OCI-LY7 (cell line): ENCODE data around the gene SERPINA6. TPM values are rescaled to one million over a fixed set of nuclear protein-coding genes. Genes with fewer than 3 reads are reported as not detected.

Source experiments
- BruUV-seq: library from RNA; stranded (reverse); fragments of 400-500 nt; replicated peaks from 2 replicates; lab custom pipeline; 2021; lab: Mats Ljungman, UMichigan
- CTCF ChIA-PET: fragments of 300-600 bp; sonication (Branson Sonifier 250); formaldehyde crosslinking; loops from one replicate; lab custom pipeline; 2022; ENCODE audit warnings: antibody characterized with exemption; ENCODE audit not compliant: unreplicated experiment; lab: Charles Lee
- POLR2A ChIA-PET: fragments of 300-600 bp; sonication (Branson Sonifier 250); formaldehyde crosslinking; loops from one replicate; lab custom pipeline; 2022; ENCODE audit warnings: antibody characterized with exemption; lab: Charles Lee
- DNase-seq: peaks from one replicate; pipeline ENCODE4 v3.0.0-alpha.2; 2015; ENCODE audit warnings: low spot score
- H2AFZ ChIP-seq: fragments of 200-600 bp; sonication (generic), shearing (Covaris generic); 2 replicates; pipeline ENCODE4 v1.6.1; 2014; ENCODE audit warnings: mild to moderate bottlenecking, antibody characterized with exemption, low read length, moderate library complexity
- H3K27ac ChIP-seq: fragments of 200-600 bp; sonication (generic); 2 replicates; pipeline ENCODE4 v1.5.1; 2014; ENCODE audit warnings: mixed run types, low read depth, mild to moderate bottlenecking, moderate library complexity, low read length, inconsistent platforms; ENCODE audit not compliant: poor library complexity, severe bottlenecking
- H3K36me3 ChIP-seq: fragments of 200-600 bp; sonication (generic); 2 replicates; pipeline ENCODE4 v1.6.1; 2014; ENCODE audit warnings: mild to moderate bottlenecking, antibody characterized with exemption, low read length, moderate library complexity, mixed read lengths; ENCODE audit not compliant: insufficient read depth
- H3K4me1 ChIP-seq: fragments of 200-600 bp; sonication (generic); 2 replicates; pipeline ENCODE4 v1.5.1; 2014; ENCODE audit warnings: mild to moderate bottlenecking, low read length; ENCODE audit not compliant: insufficient read depth, poor library complexity, severe bottlenecking
- H3K4me2 ChIP-seq: fragments of 200-600 bp; sonication (generic); 2 replicates; pipeline ENCODE4 v1.6.1; 2014; ENCODE audit warnings: mild to moderate bottlenecking, low read length
- H3K4me3 ChIP-seq: fragments of 200-600 bp; sonication (generic); 2 replicates; pipeline ENCODE4 v1.5.1; 2014; ENCODE audit warnings: mild to moderate bottlenecking, low read depth, low read length; ENCODE audit not compliant: poor library complexity, severe bottlenecking
- H3K79me2 ChIP-seq: fragments of 200-600 bp; sonication (generic); 2 replicates; pipeline ENCODE4 v1.6.1; 2016; ENCODE audit warnings: low read depth, mild to moderate bottlenecking, low read length, moderate library complexity, mixed read lengths; ENCODE audit not compliant: insufficient read depth
- H3K9me2 ChIP-seq: fragments of 200-600 bp; sonication (generic); 2 replicates; pipeline ENCODE4 v1.6.1; 2016; ENCODE audit warnings: mild to moderate bottlenecking, low read length, mixed read lengths; ENCODE audit not compliant: insufficient read depth
- H3K9me3 ChIP-seq: fragments of 200-600 bp; sonication (generic); 2 replicates; pipeline ENCODE4 v1.6.1; 2014; ENCODE audit warnings: mild to moderate bottlenecking, mixed run types, low read length, mixed read lengths
- H4K20me1 ChIP-seq: fragments of 200-600 bp; sonication (generic); 2 replicates; pipeline ENCODE4 v1.6.1; 2014; ENCODE audit warnings: mild to moderate bottlenecking, antibody characterized with exemption, low read length, moderate library complexity, mixed read lengths; ENCODE audit not compliant: insufficient read depth
- CTCF ChIP-seq: fragments of 200-600 bp; sonication (generic); conservative IDR thresholded peaks from 2 replicates; pipeline ENCODE4 v1.5.1; 2014; ENCODE audit warnings: mild to moderate bottlenecking, antibody characterized with exemption, low read length, moderate library complexity, mixed read lengths
- EZH2phosphoT487 ChIP-seq: fragments of 200-600 bp; sonication (generic); IDR thresholded peaks from 2 replicates; pipeline ENCODE4 v1.6.1; 2018; ENCODE audit warnings: low read depth, borderline replicate concordance, mild to moderate bottlenecking, mixed run types, antibody characterized with exemption, low read length, moderate library complexity, mixed read lengths
- intact Hi-C: fragments of 100-400 bp; cut with micrococcal nuclease; formaldehyde crosslinking; loops from one replicate; pipeline ENCODE4 v1.10.0; 2022; ENCODE audit not compliant: unreplicated experiment
- total RNA-seq, 2 experiments: library from RNA; depleted of rRNA in 1 of 2; stranded (reverse); fragments of >200 nt in 1 of 2; shearing (Covaris generic) in 1 of 2; gene quantifications; 2 replicates each; pipeline ENCODE4 v1.2.3, GENCODE V29; 2014 to 2022

SERPINA6 gene
- total RNA-seq, 2 experiments from 2014 or later, result not detected

DNA sequence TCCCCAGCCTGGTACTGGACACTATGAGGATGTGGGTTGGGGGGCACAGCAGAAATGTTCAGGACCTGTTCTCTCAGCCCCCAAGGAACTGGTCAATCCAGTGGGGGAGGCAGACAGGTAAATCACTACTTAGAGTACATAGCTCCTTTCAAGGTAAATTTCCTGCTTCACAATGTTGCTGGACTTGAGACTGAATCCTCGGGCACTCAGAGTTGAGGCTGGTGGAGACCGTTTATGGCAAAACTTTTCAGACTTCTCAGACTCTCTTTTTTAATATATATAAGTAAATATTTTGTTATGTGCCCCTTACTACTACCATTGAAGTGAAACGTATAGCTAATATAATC lies 29.6 kb downstream of the SERPINA6 start:
- ChIA-PET POLR2A (no interaction called here), CTCF (no interaction called here)
- no peaks in the 10 kb centered on the region for H3K79me2 ChIP-seq
- H3K4me2 ChIP-seq, result no peak overlapping the region
- H4K20me1 ChIP-seq, result no peaks in the 10 kb centered on the region
- no peak for TF ChIP-seq CTCF
- TF ChIP-seq EZH2phosphoT487, result no peak
- H3K27ac ChIP-seq, result no peak overlapping the region
- H3K9me2 ChIP-seq, result no peaks in the 10 kb centered on the region
- no peaks in the 10 kb centered on the region for H3K9me3 ChIP-seq
- no peak overlapping the region for H3K4me3 ChIP-seq
- H3K36me3 ChIP-seq, result no peaks in the 10 kb centered on the region
- DNase-seq, result no peak
- no peaks in the 10 kb centered on the region for H3K4me1 ChIP-seq
- intact Hi-C loops, result no loop called here
- BruUV-seq, result no TSS peak
- H2AFZ ChIP-seq, result no peak overlapping the region

DNA sequence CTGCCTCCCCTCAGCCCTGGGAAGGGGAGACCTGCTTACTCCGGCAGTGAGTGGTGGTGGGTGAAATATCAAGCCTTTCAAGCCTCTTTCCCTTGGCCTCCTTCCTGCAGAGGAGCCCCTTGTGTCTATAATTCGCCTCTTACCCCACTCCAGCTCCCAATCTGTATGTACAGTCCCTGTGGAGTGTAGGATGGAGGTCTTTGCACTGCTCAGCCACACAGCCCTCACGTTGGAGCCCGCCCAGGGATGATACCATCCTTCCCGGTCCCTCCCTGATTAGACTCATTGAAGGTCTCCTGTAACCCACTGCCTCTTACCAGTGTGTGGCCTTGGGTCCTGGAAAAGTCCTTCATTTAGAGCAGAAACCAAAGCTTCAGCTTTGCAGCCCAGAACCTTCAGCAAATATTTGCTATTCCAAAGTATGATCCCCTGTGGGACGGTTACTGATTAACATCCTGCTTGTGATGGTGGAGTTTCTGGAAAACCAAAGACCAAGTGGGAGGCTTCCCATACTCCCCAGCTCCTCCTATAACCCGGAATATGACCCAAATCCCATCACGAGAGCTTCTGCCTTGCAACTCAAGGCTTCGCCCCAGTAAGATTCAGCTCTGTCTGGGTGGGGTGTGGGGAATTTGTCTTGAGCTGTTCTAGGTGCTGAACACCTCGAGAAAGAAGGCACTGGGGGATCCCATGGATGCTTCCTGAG lies 30.1 kb downstream of the SERPINA6 start, which contains the start of gene SERPINA10:
SERPINA10 (minus strand) TSS at position 397 of the 706 bp plus-strand sequence. CDS start 2,675 bp downstream, outside the sequence.
- DNase-seq, result no peak
- Histone ChIP-seq H3K27ac (no peak within 1 kb of the TSS), H3K9me3 (no peaks in the 10 kb centered on the region), H3K79me2 (no peaks in the 10 kb centered on the region), H3K4me3 (no peak within 1 kb of the TSS), H2AFZ (no peak within 1 kb of the TSS), H4K20me1 (no peaks in the 10 kb centered on the region), H3K36me3 (no peaks in the 10 kb centered on the region), H3K4me2 (no peak within 1 kb of the TSS), H3K4me1 (no peaks in the 10 kb centered on the region), H3K9me2 (no peaks in the 10 kb centered on the region)
- BruUV-seq, result no TSS peak
- no peak for TF ChIP-seq CTCF
- no peak for TF ChIP-seq EZH2phosphoT487
- CTCF ChIA-PET, result no interaction called here
- POLR2A ChIA-PET, result no interaction called here
- intact Hi-C loops, result no loop called here

DNA sequence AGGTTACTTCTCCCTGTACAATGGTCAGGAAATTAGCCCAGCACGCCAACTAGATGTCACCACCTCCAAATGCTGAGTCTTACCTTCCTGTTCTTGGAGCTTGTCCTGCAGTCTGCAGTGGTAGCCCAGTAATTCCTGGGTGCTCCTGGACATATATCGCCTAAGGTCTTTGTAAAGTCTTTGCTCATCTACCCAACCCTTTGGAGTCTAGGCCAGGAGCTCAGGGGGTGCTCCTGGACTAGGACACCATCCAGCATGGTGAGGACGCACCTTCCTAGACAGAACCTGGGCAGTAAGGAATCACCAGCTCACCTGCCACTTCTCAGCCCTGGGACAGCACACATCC lies 30.6 kb downstream of the SERPINA6 start:
- Histone ChIP-seq H3K27ac (no peak overlapping the region), H3K36me3 (no peaks in the 10 kb centered on the region), H3K9me2 (no peaks in the 10 kb centered on the region), H3K4me3 (no peak overlapping the region), H3K4me1 (no peaks in the 10 kb centered on the region), H3K79me2 (no peaks in the 10 kb centered on the region), H3K9me3 (no peaks in the 10 kb centered on the region), H4K20me1 (no peaks in the 10 kb centered on the region), H2AFZ (no peak overlapping the region), H3K4me2 (no peak overlapping the region)
- intact Hi-C loops, result no loop called here
- DNase-seq, result no peak
- no peak for TF ChIP-seq CTCF
- no peak for TF ChIP-seq EZH2phosphoT487
- ChIA-PET CTCF (no interaction called here), POLR2A (no interaction called here)
- BruUV-seq, result no TSS peak
